H1 (cell line): ENCODE data around the gene WDR91. TPM values are rescaled to one million over a fixed set of nuclear protein-coding genes. Genes with fewer than 3 reads are reported as not detected.

Experiments used
- CTCF ChIA-PET: fragments of 300-600 bp; sonication (Branson Sonifier 250); formaldehyde crosslinking; loops from one replicate; lab custom pipeline; 2021; ENCODE audit not compliant: partially characterized antibody; lab: Charles Lee
- POLR2A ChIA-PET: fragments of 300-600 bp; sonication (Branson Sonifier 250); formaldehyde crosslinking; loops from one replicate; lab custom pipeline; 2021; ENCODE audit warnings: inconsistent platforms; ENCODE audit not compliant: partially characterized antibody; lab: Charles Lee
- DNase-seq, 2 experiments: peaks; one replicate each; pipeline versions ENCODE4 v3.0.0 to v3.0.0-alpha.2; 2010 to 2022; ENCODE audit warnings: low spot score in 2 of 2, low read depth in 1 of 2, mixed read lengths in 1 of 2
- FAIRE-seq: peaks from 2 replicates; lab custom pipeline; 2011; peaks lifted over from hg19 to GRCh38; lab: Jason Lieb, UNC
- H2AFZ ChIP-seq: 2 replicates; pipeline ENCODE4 v1.8.1; 2012; ENCODE audit warnings: low read length, inconsistent platforms
- H2AK5ac ChIP-seq: 2 replicates; pipeline ENCODE4 v1.6.1; 2013; ENCODE audit warnings: low read depth, low read length
- H2BK120ac ChIP-seq: replicated peaks from 2 replicates; pipeline ENCODE3; 2013; ENCODE audit warnings: low read depth, low read length, inconsistent platforms
- H2BK12ac ChIP-seq: 2 replicates; pipeline ENCODE4 v1.6.1; 2013; ENCODE audit warnings: low read depth, low read length
- H2BK15ac ChIP-seq: 2 replicates; pipeline ENCODE4 v1.6.1; 2013; ENCODE audit warnings: low read length
- H2BK20ac ChIP-seq: 2 replicates; pipeline ENCODE4 v1.6.1; 2013; ENCODE audit warnings: low read length
- H2BK5ac ChIP-seq: 2 replicates; pipeline ENCODE4 v1.6.1; 2013; ENCODE audit warnings: low read depth, low read length
- H3K14ac ChIP-seq: 2 replicates; pipeline ENCODE4 v1.6.1; 2013; ENCODE audit warnings: inconsistent platforms; ENCODE audit not compliant: insufficient read length
- H3K18ac ChIP-seq: 2 replicates; pipeline ENCODE4 v1.6.1; 2013; ENCODE audit warnings: low read length; ENCODE audit errors: extremely low read depth
- H3K23ac ChIP-seq: 2 replicates; pipeline ENCODE4 v1.6.1; 2013; ENCODE audit warnings: inconsistent platforms; ENCODE audit not compliant: insufficient read length
- H3K23me2 ChIP-seq: 2 replicates; pipeline ENCODE4 v1.6.1; 2013; ENCODE audit warnings: low read depth, low read length
- H3K27ac ChIP-seq: 2 replicates; pipeline ENCODE4 v1.6.1; 2011; ENCODE audit warnings: low read depth, low read length, inconsistent platforms
- H3K27me3 ChIP-seq, 4 experiments: replicated peaks in 1 of 4; 1 replicate in 1 of 4; 2 replicates in 3 of 4; pipeline versions ENCODE4 v1.6.1 to v1.8.1; 2011 to 2013; ENCODE audit warnings: low read length in 3 of 4, mild to moderate bottlenecking in 3 of 4, inconsistent platforms in 2 of 4, mixed read lengths in 2 of 4, moderate library complexity in 1 of 4; ENCODE audit not compliant: control insufficient read depth in 3 of 4, insufficient read depth in 3 of 4; ENCODE audit errors: extremely low read depth in 1 of 4
- H3K36me3 ChIP-seq, 4 experiments: 2 replicates each; pipeline versions ENCODE4 v1.6.1 to v1.8.1; 2011 to 2013; ENCODE audit warnings: mild to moderate bottlenecking in 4 of 4, low read length in 3 of 4, moderate library complexity in 2 of 4, control low read depth in 1 of 4, inconsistent platforms in 1 of 4; ENCODE audit not compliant: insufficient read depth in 4 of 4, control insufficient read depth in 2 of 4
- H3K4ac ChIP-seq: replicated peaks from 2 replicates; pipeline ENCODE3; 2013; ENCODE audit warnings: low read length, low read depth, mixed read lengths, inconsistent platforms; ENCODE audit not compliant: insufficient read length
- H3K4me1 ChIP-seq, 4 experiments: replicated peaks in 1 of 4; 1 replicate in 1 of 4; 2 replicates in 3 of 4; pipeline versions ENCODE4 v1.6.1 to v1.8.1; 2011 to 2013; ENCODE audit warnings: low read length in 3 of 4, inconsistent platforms in 2 of 4, mixed read lengths in 1 of 4; ENCODE audit not compliant: insufficient read depth in 4 of 4, control insufficient read depth in 3 of 4
- H3K4me2 ChIP-seq, 2 experiments: 2 replicates each; pipeline versions ENCODE4 v1.6.1 to v1.8.1; 2011 to 2013; ENCODE audit warnings: low read depth in 2 of 2, low read length in 2 of 2, control low read depth in 1 of 2, inconsistent platforms in 1 of 2, mild to moderate bottlenecking in 1 of 2; ENCODE audit not compliant: insufficient read depth in 1 of 2
- H3K4me3 ChIP-seq, 4 experiments: fragments of 200-600, 300-600 bp in 1 of 4; sonication (generic), shearing (Covaris generic), sonication (Bioruptor Twin) in 1 of 4; 2 replicates each; pipeline versions ENCODE4 v1.5.1 to v1.8.1; 2011 to 2016; ENCODE audit warnings: low read length in 4 of 4, low read depth in 3 of 4, control low read depth in 2 of 4, inconsistent platforms in 2 of 4, mild to moderate bottlenecking in 2 of 4, mixed read lengths in 1 of 4, moderate library complexity in 1 of 4; ENCODE audit not compliant: insufficient read depth in 2 of 4; ENCODE audit errors: extremely low read depth in 1 of 4
- H3K56ac ChIP-seq: replicated peaks from 2 replicates; pipeline ENCODE3; 2013; ENCODE audit warnings: low read depth, mild to moderate bottlenecking, mixed read lengths, low read length, inconsistent platforms; ENCODE audit not compliant: insufficient read length
- H3K79me1 ChIP-seq: 2 replicates; pipeline ENCODE4 v1.6.1; 2013; ENCODE audit warnings: low read depth, low read length, control low read depth
- H3K79me2 ChIP-seq, 2 experiments: 2 replicates each; pipeline versions ENCODE4 v1.6.1 to v1.8.1; 2012 to 2013; ENCODE audit warnings: low read length in 2 of 2, mild to moderate bottlenecking in 2 of 2, inconsistent platforms in 1 of 2; ENCODE audit not compliant: insufficient read depth in 2 of 2, control insufficient read depth in 1 of 2
- H3K9ac ChIP-seq, 4 experiments: replicated peaks in 1 of 4; 1 replicate in 1 of 4; 2 replicates in 3 of 4; pipeline versions ENCODE4 v1.6.1 to v1.8.1; 2011 to 2013; ENCODE audit warnings: low read depth in 3 of 4, low read length in 3 of 4, control low read depth in 2 of 4, mild to moderate bottlenecking in 2 of 4, moderate library complexity in 2 of 4, inconsistent platforms in 1 of 4; ENCODE audit errors: extremely low read depth in 1 of 4
- H3K9me3 ChIP-seq, 2 experiments: 2 replicates each; pipeline versions ENCODE4 v1.6.1 to v1.8.1; 2012 to 2013; ENCODE audit warnings: mild to moderate bottlenecking in 2 of 2, moderate library complexity in 2 of 2, control low read depth in 1 of 2, inconsistent platforms in 1 of 2, low read depth in 1 of 2, low read length in 1 of 2, mixed read lengths in 1 of 2; ENCODE audit not compliant: insufficient read depth in 2 of 2
- H4K20me1 ChIP-seq, 2 experiments: replicated peaks in 1 of 2; 2 replicates each; pipeline versions ENCODE3 to v1.8.1; 2011 to 2013; ENCODE audit warnings: inconsistent platforms in 2 of 2, low read length in 2 of 2, mild to moderate bottlenecking in 1 of 2; ENCODE audit not compliant: insufficient read depth in 2 of 2, control insufficient read depth in 1 of 2
- H4K5ac ChIP-seq: 2 replicates; pipeline ENCODE4 v1.6.1; 2013; ENCODE audit warnings: low read length, low read depth, mixed read lengths, inconsistent platforms; ENCODE audit not compliant: insufficient read length
- H4K8ac ChIP-seq: 2 replicates; pipeline ENCODE4 v1.8.0; 2013; ENCODE audit warnings: mild to moderate bottlenecking, moderate library complexity, low read length, inconsistent platforms; ENCODE audit not compliant: insufficient read depth; ENCODE audit errors: extremely low read depth
- H4K91ac ChIP-seq: replicated peaks from 2 replicates; pipeline ENCODE3; 2013; ENCODE audit warnings: low read length, mixed read lengths, inconsistent platforms; ENCODE audit not compliant: insufficient read length
- BACH1 ChIP-seq: IDR thresholded peaks from 2 replicates; pipeline ENCODE4 v1.6.1; 2012; ENCODE audit warnings: low read length, improper control_type of control experiment
- CBX5 ChIP-seq: fragments of 300-800, 300-1000 bp; sonication (generic); IDR thresholded peaks from 2 replicates; pipeline ENCODE4 v1.7.1; 2016; ENCODE audit warnings: antibody characterized with exemption, low read length, low read depth
- CREB1 ChIP-seq: IDR thresholded peaks from 2 replicates; pipeline ENCODE4 v1.6.1; 2012; ENCODE audit warnings: inconsistent platforms
- EGR1 ChIP-seq: IDR thresholded peaks from 2 replicates; pipeline ENCODE4 v1.6.1; 2011; ENCODE audit warnings: low read depth, low read length, borderline replicate concordance
- HDAC2 ChIP-seq, 2 experiments: fragments of 300-600 bp in 1 of 2; sonication (generic) in 1 of 2; IDR thresholded peaks; 2 replicates each; pipeline ENCODE4 v1.6.1; 2011 to 2012; ENCODE audit warnings: low read depth in 2 of 2, low read length in 2 of 2, mild to moderate bottlenecking in 2 of 2, moderate library complexity in 2 of 2, borderline replicate concordance in 1 of 2, inconsistent platforms in 1 of 2
- KDM4A ChIP-seq: IDR thresholded peaks from one replicate; pipeline ENCODE4 v1.7.1; 2012; ENCODE audit warnings: low read depth, mild to moderate bottlenecking, moderate library complexity, low read length, inconsistent platforms; ENCODE audit not compliant: severe bottlenecking
- MAFK ChIP-seq: IDR thresholded peaks from 2 replicates; pipeline ENCODE4 v1.6.1; 2012; ENCODE audit warnings: low read depth, mild to moderate bottlenecking, improper control_type of control experiment, low read length
- RBBP5 ChIP-seq: IDR thresholded peaks from 2 replicates; pipeline ENCODE4 v1.7.1; 2012; ENCODE audit warnings: low read depth, mild to moderate bottlenecking, inconsistent platforms, low read length, moderate library complexity, borderline replicate concordance
- RNF2 ChIP-seq: fragments of 200-900, 300-1000 bp; sonication (generic); IDR thresholded peaks from 2 replicates; pipeline ENCODE4 v1.7.1; 2016; ENCODE audit warnings: borderline replicate concordance, low read depth, mild to moderate bottlenecking, antibody characterized with exemption, low read length; ENCODE audit not compliant: poor library complexity, severe bottlenecking; ENCODE audit errors: missing control alignments
- SAP30 ChIP-seq: fragments of 300-600 bp; sonication (generic); IDR thresholded peaks from 2 replicates; pipeline ENCODE4 v1.7.1; 2012; ENCODE audit warnings: low read length, moderate library complexity, mild to moderate bottlenecking, inconsistent platforms; ENCODE audit not compliant: insufficient read depth, insufficient replicate concordance
- SIX5 ChIP-seq: IDR thresholded peaks from 2 replicates; pipeline ENCODE4 v1.6.1; 2011; ENCODE audit warnings: mild to moderate bottlenecking, low read depth, low read length
- SP4 ChIP-seq: IDR thresholded peaks from 2 replicates; pipeline ENCODE4 v1.6.1; 2012; ENCODE audit warnings: low read length, inconsistent platforms
- WGBS, 2 experiments: shearing (Covaris generic) in 1 of 2; methylation state at CpG; one replicate each; pipeline versions ENCODE4 v1.1.6 to v1.1.7; 2013 to 2015; ENCODE audit warnings: low lambda C conversion rate in 2 of 2, mixed read lengths in 2 of 2, inconsistent platforms in 1 of 2, low coverage in 1 of 2, missing lambda C conversion rate in 1 of 2; ENCODE audit not compliant: insufficient replicate concordance in 2 of 2, insufficient coverage in 1 of 2, insufficient read length in 1 of 2; ENCODE audit errors: extremely low coverage in 1 of 2, missing lambda C conversion rate in 1 of 2; 5-methylcytosine and 5-hydroxymethylcytosine counted together
- polyA plus RNA-seq, 7 experiments: library from polyadenylated mRNA; depleted of rRNA in 3 of 7; stranded (reverse) in 5 of 7; unstranded in 2 of 7; fragments of >200 nt in 5 of 7; fragments of 200-250 nt in 2 of 7; gene quantifications; 1 replicate in 5 of 7; 2 replicates in 1 of 7; 4 replicates in 1 of 7; pipeline versions ENCODE4 v1.2.1 to v1.2.3, GENCODE V29; 2011 to 2013; ENCODE audit warnings: missing spikeins in 2 of 7, mixed read lengths in 2 of 7
- total RNA-seq: library from RNA; stranded (reverse); fragmentation: NEBNext Ultra II Directional; extraction: Animal tissue kit (Norgen Biotek cat#: 25700); gene quantifications from 2 replicates; pipeline ENCODE4 v1.2.1, GENCODE V29; 2021
- TF ChIP-seq, protein P1 (sequence below): IDR thresholded peaks from 2 replicates; pipeline ENCODE4 v1.6.1; 2011; ENCODE audit warnings: low read depth, mild to moderate bottlenecking, low read length; ENCODE audit not compliant: insufficient read depth

WDR91 gene
- total and polyA plus RNA-seq, 2 of the 8 experiments (the other 6 are each of a cell fraction or from before 2014, with no cell fraction given), result 8.2 to 14.7 TPM

DNA sequence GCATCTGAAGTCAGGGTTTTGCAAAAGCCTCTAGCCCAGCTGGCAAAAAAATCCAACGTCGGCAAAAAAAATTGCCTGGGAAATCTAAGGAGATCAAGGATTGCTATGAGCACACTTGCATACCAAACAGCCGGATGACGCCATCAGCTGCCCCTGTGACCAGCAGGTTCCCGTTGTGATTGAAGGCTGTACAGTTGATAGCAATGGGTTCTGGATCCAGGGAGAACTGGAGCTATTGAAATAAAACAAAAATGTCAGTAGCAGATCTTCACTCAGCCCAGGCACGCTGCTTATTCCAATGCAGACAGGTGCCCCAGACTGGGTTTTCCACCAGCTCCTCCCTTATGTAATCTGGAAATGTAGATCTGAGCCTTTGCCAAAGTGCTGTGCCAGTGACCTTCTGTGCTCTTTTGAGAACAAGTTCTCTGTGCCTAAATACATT, 22.1 kb downstream of the WDR91 start:
- WGBS, 2 experiments, result 94% methylated on average over 6 of the region's 6 CpGs; no CpG with 5 or more reads in 1 of the 2 experiments
- H2AFZ ChIP-seq, result no peak overlapping the region
- H3K27ac ChIP-seq, result no peak overlapping the region
- H4K91ac ChIP-seq, result no peak overlapping the region
- H3K27me3 ChIP-seq, result no peaks in the 10 kb centered on the region
- no peaks in the 10 kb centered on the region for H3K79me2 ChIP-seq
- CTCF ChIA-PET, result interaction anchor here (0.7 to 1.5 kb wide), 3 partner anchors 9 to 26 kb away, joined by 4 to 5 read pairs (median 4); no protein-coding TSS in a partner anchor
- no peak overlapping the region for H3K18ac ChIP-seq
- peaks cover 0 to 2% (median under 1%) of the 10 kb centered on the region in 4 experiments; a peak in 3 of 8 replicates for H3K36me3 ChIP-seq
- no peak overlapping the region for H2BK12ac ChIP-seq
- H3K4me1 ChIP-seq, result no peaks in the 10 kb centered on the region
- no peak overlapping the region for H3K9ac ChIP-seq
- no peak overlapping the region for H4K8ac ChIP-seq
- no peak overlapping the region for H3K56ac ChIP-seq
- no peak overlapping the region for H3K4me2 ChIP-seq
- no peaks in the 10 kb centered on the region for H3K9me3 ChIP-seq
- DNase-seq (no peak), FAIRE-seq (no peak)
- H2AK5ac ChIP-seq, result no peak overlapping the region
- no peak overlapping the region for H4K5ac ChIP-seq
- H3K23me2 ChIP-seq, result no peaks in the 10 kb centered on the region
- H3K4ac ChIP-seq, result no peak overlapping the region
- POLR2A ChIA-PET, result interaction anchor here (1.3 kb wide), 1 partner anchor 19 kb away, joined by 4 read pairs; the partner anchor contains the start of gene CYREN
- H3K23ac ChIP-seq, result no peak overlapping the region
- no peak overlapping the region for H2BK20ac ChIP-seq
- H3K79me1 ChIP-seq, result no peaks in the 10 kb centered on the region
- no peaks in the 10 kb centered on the region for H4K20me1 ChIP-seq
- H2BK5ac ChIP-seq, result no peak overlapping the region
- H3K4me3 ChIP-seq, result no peak overlapping the region
- no peak overlapping the region for H2BK15ac ChIP-seq
- no peak overlapping the region for H3K14ac ChIP-seq
- H2BK120ac ChIP-seq, result no peak overlapping the region
- TF ChIP-seq HDAC2 (IDR thresholded peaks at IDR 0.05; ENCODE audit: borderline replicate concordance in 1 of 2, low read depth in 2 of 2, low read length in 2 of 2), result no peak
- no peak for TF ChIP-seq SAP30
- TF ChIP-seq MAFK, result no peak
- TF ChIP-seq EGR1, result no peak
- TF ChIP-seq CREB1, result no peak
- TF ChIP-seq RNF2, result no peak
- no peak for TF ChIP-seq CBX5
- TF ChIP-seq, protein P1, sequence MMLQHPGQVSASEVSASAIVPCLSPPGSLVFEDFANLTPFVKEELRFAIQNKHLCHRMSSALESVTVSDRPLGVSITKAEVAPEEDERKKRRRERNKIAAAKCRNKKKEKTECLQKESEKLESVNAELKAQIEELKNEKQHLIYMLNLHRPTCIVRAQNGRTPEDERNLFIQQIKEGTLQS, result no peak
- no peak for TF ChIP-seq SIX5
- no peak for TF ChIP-seq SP4
- no peak for TF ChIP-seq KDM4A
- TF ChIP-seq BACH1, result no peak
- TF ChIP-seq RBBP5, result no peak
